SH-SY5Y (cell line): ENCODE measurements around the gene PTEN.

ENCODE experiments used
- GATA2 ChIP-seq: IDR thresholded peaks from 2 replicates; pipeline ENCODE4 v1.6.1; 2011; ENCODE audit warnings: mild to moderate bottlenecking, low read depth, low read length
- GATA3 ChIP-seq: IDR thresholded peaks from 2 replicates; pipeline ENCODE4 v1.6.1; 2011; ENCODE audit warnings: low read depth, mild to moderate bottlenecking, low read length, moderate library complexity

DNA sequence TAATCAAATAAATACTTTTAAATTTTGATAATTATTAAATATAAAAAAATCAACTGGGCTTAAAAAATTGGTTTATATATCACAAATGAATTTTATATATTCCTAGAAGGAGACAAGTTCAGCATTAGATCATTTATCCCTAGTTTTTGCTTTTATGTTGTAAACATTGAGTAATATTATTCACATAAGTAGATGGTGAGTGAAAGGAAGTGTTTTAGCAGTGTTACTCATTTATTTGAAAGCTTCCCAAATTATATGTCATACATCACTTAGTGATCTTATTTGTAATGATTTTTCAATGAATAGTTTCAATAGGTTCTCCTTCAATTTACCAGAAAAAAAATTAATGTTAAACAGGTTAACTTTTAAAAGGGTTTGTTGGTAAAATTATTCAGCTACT, 15.9 kb upstream of the PTEN start:
- TF ChIP-seq GATA2 (no peak), GATA3 (no peak)
